WTC11 (cell line): ENCODE results near the gene FBLN2. TPM values are rescaled to one million over a fixed set of nuclear protein-coding genes. Genes with fewer than 3 reads are reported as not detected.

Experiments
- ATAC-seq: fragments of 200-7000 bp; cut with Tn5 transposase; 2 replicates; pipeline ENCODE4 v1.10.0; 2021; ENCODE audit warnings: mild to moderate bottlenecking, moderate library complexity
- CTCF ChIA-PET: fragments of 300-600 bp; sonication (Branson Sonifier 250); formaldehyde crosslinking; loops from one replicate; lab custom pipeline; 2021; ENCODE audit warnings: antibody characterized with exemption; lab: Charles Lee
- POLR2A ChIA-PET: fragments of 350-600 bp; sonication (Branson Sonifier 250); formaldehyde crosslinking; loops from one replicate; lab custom pipeline; 2021; ENCODE audit warnings: antibody characterized with exemption; lab: Charles Lee
- DNase-seq: peaks from one replicate; pipeline ENCODE4 v3.0.0; 2021; ENCODE audit warnings: low spot score
- H3K27ac Mint-ChIP-seq: 2 replicates; pipeline ENCODE4 v1.8.0; 2021; ENCODE audit warnings: mixed read lengths
- H3K27me3 Mint-ChIP-seq: 2 replicates; pipeline ENCODE4 v1.8.0; 2021; ENCODE audit warnings: low read depth, mild to moderate bottlenecking, moderate library complexity, mixed read lengths
- H3K36me3 Mint-ChIP-seq: 2 replicates; pipeline ENCODE4 v1.8.0; 2021; ENCODE audit warnings: mixed read lengths
- H3K4me1 Mint-ChIP-seq: 2 replicates; pipeline ENCODE4 v1.8.0; 2022; ENCODE audit warnings: mixed read lengths
- H3K4me3 Mint-ChIP-seq: 2 replicates; pipeline ENCODE4 v1.8.0; 2021; ENCODE audit warnings: mild to moderate bottlenecking, moderate library complexity, mixed read lengths
- H3K9me3 Mint-ChIP-seq: 2 replicates; pipeline ENCODE4 v1.8.0; 2021; ENCODE audit warnings: mixed read lengths
- ATF1 ChIP-seq: sonication (generic); formaldehyde crosslinking; IDR thresholded peaks from 2 replicates; pipeline ENCODE4 v1.8.1; 2023; ENCODE audit warnings: mild to moderate bottlenecking, moderate library complexity, missing genetic modification reagents
- CTCF ChIP-seq: fragments of 200-600 bp; IDR thresholded peaks from 2 replicates; pipeline ENCODE4 v1.8.0; 2022; ENCODE audit warnings: antibody characterized with exemption
- FOXK1 ChIP-seq: sonication (generic); formaldehyde crosslinking; IDR thresholded peaks from 2 replicates; pipeline ENCODE4 v1.8.0; 2022; ENCODE audit warnings: mild to moderate bottlenecking, moderate library complexity, missing genetic modification reagents
- IRF1 ChIP-seq: sonication (generic); formaldehyde crosslinking; IDR thresholded peaks from 2 replicates; pipeline ENCODE4 v1.8.0; 2023; ENCODE audit warnings: missing genetic modification reagents
- SMAD3 ChIP-seq: sonication (generic); formaldehyde crosslinking; IDR thresholded peaks from 2 replicates; pipeline ENCODE4 v1.8.0; 2022; ENCODE audit warnings: missing genetic modification reagents, mild to moderate bottlenecking, borderline replicate concordance
- SMAD4 ChIP-seq: sonication (generic); formaldehyde crosslinking; IDR thresholded peaks from 2 replicates; pipeline ENCODE4 v1.8.0; 2022; ENCODE audit warnings: mild to moderate bottlenecking, missing genetic modification reagents
- STAT6 ChIP-seq: sonication (generic); formaldehyde crosslinking; conservative IDR thresholded peaks from 2 replicates; pipeline ENCODE4 v1.8.1; 2023; ENCODE audit warnings: mild to moderate bottlenecking, low read depth, missing genetic modification reagents, moderate library complexity
- TEAD1 ChIP-seq: sonication (generic); formaldehyde crosslinking; IDR thresholded peaks from 2 replicates; pipeline ENCODE4 v1.8.0; 2022; ENCODE audit warnings: mild to moderate bottlenecking, missing genetic modification reagents
- ZNF121 ChIP-seq: sonication (generic); formaldehyde crosslinking; IDR thresholded peaks from 2 replicates; pipeline ENCODE4 v1.8.0; 2023; ENCODE audit warnings: missing genetic modification reagents
- ZNF423 ChIP-seq: fragments of 250-450 bp; sonication (Bioruptor Pico); IDR thresholded peaks from 2 replicates; pipeline ENCODE4 v2.1.2; 2022; ENCODE audit warnings: mild to moderate bottlenecking, moderate library complexity
- total RNA-seq: library from RNA; stranded (reverse); gene quantifications from 3 replicates; pipeline ENCODE4 v1.2.3, GENCODE V29; 2021
- TF ChIP-seq, protein P1 (sequence below): fragments of 250-450 bp; sonication (Bioruptor Pico); IDR thresholded peaks from 2 replicates; pipeline ENCODE4 v1.9.0; 2021; ENCODE audit warnings: mild to moderate bottlenecking, borderline replicate concordance
- TF ChIP-seq, protein P2 (sequence below): sonication (generic); formaldehyde crosslinking; IDR thresholded peaks from 2 replicates; pipeline ENCODE4 v1.8.0; 2022; ENCODE audit warnings: mild to moderate bottlenecking, missing genetic modification reagents
- TF ChIP-seq, protein P3 (sequence below): sonication (generic); formaldehyde crosslinking; IDR thresholded peaks from 2 replicates; pipeline ENCODE4 v1.8.1; 2023; ENCODE audit warnings: mild to moderate bottlenecking, missing genetic modification reagents, moderate library complexity

Gene FBLN2
- total RNA-seq, 1 experiment from 2014 or later, result 20.7 TPM

- TF ChIP-seq, protein P1, sequence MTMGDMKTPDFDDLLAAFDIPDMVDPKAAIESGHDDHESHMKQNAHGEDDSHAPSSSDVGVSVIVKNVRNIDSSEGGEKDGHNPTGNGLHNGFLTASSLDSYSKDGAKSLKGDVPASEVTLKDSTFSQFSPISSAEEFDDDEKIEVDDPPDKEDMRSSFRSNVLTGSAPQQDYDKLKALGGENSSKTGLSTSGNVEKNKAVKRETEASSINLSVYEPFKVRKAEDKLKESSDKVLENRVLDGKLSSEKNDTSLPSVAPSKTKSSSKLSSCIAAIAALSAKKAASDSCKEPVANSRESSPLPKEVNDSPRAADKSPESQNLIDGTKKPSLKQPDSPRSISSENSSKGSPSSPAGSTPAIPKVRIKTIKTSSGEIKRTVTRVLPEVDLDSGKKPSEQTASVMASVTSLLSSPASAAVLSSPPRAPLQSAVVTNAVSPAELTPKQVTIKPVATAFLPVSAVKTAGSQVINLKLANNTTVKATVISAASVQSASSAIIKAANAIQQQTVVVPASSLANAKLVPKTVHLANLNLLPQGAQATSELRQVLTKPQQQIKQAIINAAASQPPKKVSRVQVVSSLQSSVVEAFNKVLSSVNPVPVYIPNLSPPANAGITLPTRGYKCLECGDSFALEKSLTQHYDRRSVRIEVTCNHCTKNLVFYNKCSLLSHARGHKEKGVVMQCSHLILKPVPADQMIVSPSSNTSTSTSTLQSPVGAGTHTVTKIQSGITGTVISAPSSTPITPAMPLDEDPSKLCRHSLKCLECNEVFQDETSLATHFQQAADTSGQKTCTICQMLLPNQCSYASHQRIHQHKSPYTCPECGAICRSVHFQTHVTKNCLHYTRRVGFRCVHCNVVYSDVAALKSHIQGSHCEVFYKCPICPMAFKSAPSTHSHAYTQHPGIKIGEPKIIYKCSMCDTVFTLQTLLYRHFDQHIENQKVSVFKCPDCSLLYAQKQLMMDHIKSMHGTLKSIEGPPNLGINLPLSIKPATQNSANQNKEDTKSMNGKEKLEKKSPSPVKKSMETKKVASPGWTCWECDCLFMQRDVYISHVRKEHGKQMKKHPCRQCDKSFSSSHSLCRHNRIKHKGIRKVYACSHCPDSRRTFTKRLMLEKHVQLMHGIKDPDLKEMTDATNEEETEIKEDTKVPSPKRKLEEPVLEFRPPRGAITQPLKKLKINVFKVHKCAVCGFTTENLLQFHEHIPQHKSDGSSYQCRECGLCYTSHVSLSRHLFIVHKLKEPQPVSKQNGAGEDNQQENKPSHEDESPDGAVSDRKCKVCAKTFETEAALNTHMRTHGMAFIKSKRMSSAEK (CRISPR knock-in tag), result no peak
Observed at GRCh38 chr3:13563321-13563720, 14.4 kb downstream of the FBLN2 start (continued).

DNA sequence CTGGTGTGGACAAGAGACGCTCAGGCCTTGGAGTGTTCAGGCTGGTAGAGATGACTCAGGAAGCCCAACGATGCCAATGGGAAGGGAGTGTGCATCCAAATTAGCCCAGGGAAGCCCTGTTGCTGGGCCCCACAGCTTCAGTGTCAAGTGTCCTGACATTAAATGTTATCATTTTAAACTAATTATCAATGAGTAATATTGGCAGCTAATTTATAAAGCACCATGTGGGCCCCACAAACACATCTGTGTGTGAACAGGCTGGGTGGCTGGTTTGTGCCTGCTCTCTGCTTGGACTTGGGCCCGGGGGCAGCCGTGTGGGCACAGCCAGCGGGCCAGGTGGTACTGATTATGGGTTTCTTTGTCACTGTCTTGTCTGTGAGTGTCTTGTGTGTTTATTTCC, 15.0 kb downstream of the FBLN2 start:
- H3K4me3 Mint-ChIP-seq, result no peak overlapping the region
- no peak overlapping the region for H3K27ac Mint-ChIP-seq
- H3K4me1 Mint-ChIP-seq, result peaks cover 13% of the 10 kb centered on the region
- TF ChIP-seq TEAD1 (CRISPR knock-in tag), result no peak
- TF ChIP-seq IRF1 (CRISPR knock-in tag), result no peak
- TF ChIP-seq FOXK1 (CRISPR knock-in tag), result no peak
- ChIA-PET CTCF (interaction anchor here (1.1 kb wide), 1 partner anchor 84 kb away, joined by 3 read pairs; no protein-coding TSS in a partner anchor), POLR2A (no interaction called here)
- no peaks in the 10 kb centered on the region for H3K27me3 Mint-ChIP-seq
- no peak for ATAC-seq
- no peaks in the 10 kb centered on the region for H3K36me3 Mint-ChIP-seq
- no peak for DNase-seq
- H3K9me3 Mint-ChIP-seq, result no peaks in the 10 kb centered on the region

GRCh38 chr3:13564751-13565560, 16.0 kb downstream of the FBLN2 start:
- Mint-ChIP-seq H3K4me3 (no peak overlapping the region), H3K27me3 (no peaks in the 10 kb centered on the region), H3K9me3 (no peaks in the 10 kb centered on the region)
- CTCF ChIA-PET, result interaction anchor here (1.0 kb wide), 2 partner anchors 9 to 83 kb away, joined by 3 to 5 read pairs; no protein-coding TSS in a partner anchor
- no peak for DNase-seq
- TF ChIP-seq, protein P2, sequence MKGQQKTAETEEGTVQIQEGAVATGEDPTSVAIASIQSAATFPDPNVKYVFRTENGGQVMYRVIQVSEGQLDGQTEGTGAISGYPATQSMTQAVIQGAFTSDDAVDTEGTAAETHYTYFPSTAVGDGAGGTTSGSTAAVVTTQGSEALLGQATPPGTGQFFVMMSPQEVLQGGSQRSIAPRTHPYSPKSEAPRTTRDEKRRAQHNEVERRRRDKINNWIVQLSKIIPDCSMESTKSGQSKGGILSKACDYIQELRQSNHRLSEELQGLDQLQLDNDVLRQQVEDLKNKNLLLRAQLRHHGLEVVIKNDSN (CRISPR knock-in tag), result no peak
- TF ChIP-seq SMAD3 (CRISPR knock-in tag) (no peak), ZNF423 (CRISPR knock-in tag) (no peak), ATF1 (no peak), TEAD1 (CRISPR knock-in tag) (no peak), STAT6 (CRISPR knock-in tag) (no peak), ZNF121 (CRISPR knock-in tag) (no peak), CTCF (no peak), SMAD4 (CRISPR knock-in tag) (no peak)
- TF ChIP-seq, protein P3, sequence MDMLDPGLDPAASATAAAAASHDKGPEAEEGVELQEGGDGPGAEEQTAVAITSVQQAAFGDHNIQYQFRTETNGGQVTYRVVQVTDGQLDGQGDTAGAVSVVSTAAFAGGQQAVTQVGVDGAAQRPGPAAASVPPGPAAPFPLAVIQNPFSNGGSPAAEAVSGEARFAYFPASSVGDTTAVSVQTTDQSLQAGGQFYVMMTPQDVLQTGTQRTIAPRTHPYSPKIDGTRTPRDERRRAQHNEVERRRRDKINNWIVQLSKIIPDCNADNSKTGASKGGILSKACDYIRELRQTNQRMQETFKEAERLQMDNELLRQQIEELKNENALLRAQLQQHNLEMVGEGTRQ (CRISPR knock-in tag), result no peak
- TF ChIP-seq, all 79 proteins: peak for 0
- Mint-ChIP-seq H3K4me1 (peaks cover 13% of the 10 kb centered on the region), H3K27ac (no peak overlapping the region), H3K36me3 (no peaks in the 10 kb centered on the region)
- peak; percentile 49 for ATAC-seq
- POLR2A ChIA-PET, result no interaction called here
